Bone marrow (tissue), 2 donors: ENCODE data around the gene PDLIM7.
A peak's percentile ranks its signal among the peaks of the same experiment; 100 is the strongest.
"Not testable (repeated sequence)": the region's sequence is repeated elsewhere in the genome, so short reads cannot be mapped to it uniquely, and the experiment has no call there.

Source experiments
- DNase-seq, 2 donors: peaks; one replicate each; lab custom pipeline; 2025; lab: John Stamatoyannopoulos, UW

Gene PDLIM7, protein sequence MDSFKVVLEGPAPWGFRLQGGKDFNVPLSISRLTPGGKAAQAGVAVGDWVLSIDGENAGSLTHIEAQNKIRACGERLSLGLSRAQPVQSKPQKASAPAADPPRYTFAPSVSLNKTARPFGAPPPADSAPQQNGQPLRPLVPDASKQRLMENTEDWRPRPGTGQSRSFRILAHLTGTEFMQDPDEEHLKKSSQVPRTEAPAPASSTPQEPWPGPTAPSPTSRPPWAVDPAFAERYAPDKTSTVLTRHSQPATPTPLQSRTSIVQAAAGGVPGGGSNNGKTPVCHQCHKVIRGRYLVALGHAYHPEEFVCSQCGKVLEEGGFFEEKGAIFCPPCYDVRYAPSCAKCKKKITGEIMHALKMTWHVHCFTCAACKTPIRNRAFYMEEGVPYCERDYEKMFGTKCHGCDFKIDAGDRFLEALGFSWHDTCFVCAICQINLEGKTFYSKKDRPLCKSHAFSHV

DNA sequence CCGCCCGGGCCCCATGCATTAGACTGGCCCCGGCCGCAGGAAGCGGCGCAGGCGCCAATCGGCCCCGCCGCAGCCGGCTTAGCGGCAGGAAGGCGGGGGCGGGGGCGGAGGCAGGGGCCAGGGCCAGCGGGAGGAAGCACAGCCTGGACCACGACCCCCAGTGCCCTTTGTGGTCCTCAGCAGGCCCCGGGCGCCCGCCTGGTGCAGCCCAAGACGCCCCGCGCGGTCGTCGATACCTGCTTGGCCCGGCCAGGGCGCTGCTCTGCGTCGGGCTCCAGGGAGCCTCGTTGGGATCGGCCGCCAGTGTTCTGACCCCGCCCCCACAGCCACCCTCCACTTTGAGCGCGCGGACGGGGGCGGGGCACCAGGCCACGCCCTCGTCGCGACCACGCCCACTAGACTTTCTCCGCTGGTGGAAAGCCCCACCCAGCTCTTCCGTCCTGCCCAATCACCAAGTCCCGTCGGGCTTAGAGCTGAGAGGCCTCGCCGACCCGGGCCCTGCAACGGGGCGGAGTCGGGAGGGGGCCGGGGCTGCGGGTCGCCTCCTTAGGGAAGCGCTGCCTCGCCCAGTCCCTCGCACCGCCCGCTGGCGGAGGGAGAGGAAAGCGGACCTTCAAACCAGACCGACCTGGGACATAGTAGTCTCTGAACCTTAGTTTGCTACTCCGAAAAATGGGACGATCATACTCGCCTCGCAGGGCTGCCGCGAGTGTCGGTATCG is at the start of gene PDLIM7:
Gene PDLIM7, minus strand, starts transcription at position 313 of the 721 bp plus-strand sequence. CDS start 1,092 bp downstream, outside the sequence.
- DNase-seq: peak; percentile 86 to 96

DNA sequence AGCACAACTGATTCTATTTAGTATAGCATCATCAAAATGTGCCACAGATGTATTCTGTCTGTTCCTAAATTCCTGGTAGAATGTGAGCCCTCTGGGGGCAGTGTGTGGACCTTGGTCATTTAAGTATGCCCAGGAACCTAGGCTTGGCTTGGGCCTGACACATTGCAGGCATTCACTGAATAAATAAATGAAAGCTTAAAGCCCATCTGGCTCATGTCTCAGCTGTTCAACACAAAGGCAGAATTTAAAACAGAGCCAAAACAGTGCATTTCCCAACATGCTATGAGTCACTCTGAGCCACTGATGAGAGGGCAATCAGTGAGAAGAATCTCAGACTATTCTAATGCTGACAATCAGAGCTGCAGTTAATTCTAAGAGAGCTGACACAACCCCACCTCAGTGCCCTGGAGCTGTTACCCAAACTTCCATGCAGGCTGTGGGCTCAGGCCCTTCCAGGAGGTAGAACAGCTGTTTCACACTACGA is 48.9 kb upstream of the PDLIM7 start:
- peak in 1 of 2 donors; percentile 8 for DNase-seq

DNA sequence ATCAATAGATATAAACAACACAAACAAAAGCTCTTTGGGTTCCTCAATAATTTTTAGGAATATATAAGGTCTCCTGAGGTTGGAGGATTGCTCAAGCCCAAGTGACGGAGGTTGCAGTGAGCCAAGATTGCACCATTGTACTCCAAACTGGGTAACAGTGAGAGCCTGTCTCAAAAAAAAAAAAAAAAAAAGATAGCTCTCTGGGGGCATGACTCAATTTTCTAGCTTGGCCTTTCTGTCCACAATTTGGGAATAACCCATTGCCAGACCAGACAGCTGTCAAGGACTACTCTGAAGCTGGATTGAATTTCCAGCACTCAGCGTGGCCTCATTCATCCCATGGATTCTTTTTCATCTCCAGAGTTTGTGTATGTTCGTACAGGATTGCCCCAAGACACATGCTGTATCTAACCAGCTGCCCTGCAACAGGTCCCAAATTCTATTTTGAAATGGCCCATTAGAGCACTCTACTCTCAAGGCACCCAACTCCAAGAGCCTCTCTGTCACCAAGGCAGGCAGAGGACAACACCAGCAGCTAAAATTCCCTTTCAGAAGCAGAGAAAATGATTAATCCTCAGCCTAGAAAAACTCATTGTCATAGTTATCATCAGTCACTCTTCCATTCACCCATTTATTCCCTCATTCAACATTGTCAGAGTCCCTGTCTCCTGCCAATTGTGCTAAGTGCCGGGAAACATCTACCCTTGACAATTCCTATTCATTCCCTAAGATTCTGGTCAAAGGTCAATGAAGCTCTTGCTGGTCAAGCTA is 48.3 kb upstream of the PDLIM7 start:
- peak in 1 of 2 donors; percentile 11 for DNase-seq

DNA sequence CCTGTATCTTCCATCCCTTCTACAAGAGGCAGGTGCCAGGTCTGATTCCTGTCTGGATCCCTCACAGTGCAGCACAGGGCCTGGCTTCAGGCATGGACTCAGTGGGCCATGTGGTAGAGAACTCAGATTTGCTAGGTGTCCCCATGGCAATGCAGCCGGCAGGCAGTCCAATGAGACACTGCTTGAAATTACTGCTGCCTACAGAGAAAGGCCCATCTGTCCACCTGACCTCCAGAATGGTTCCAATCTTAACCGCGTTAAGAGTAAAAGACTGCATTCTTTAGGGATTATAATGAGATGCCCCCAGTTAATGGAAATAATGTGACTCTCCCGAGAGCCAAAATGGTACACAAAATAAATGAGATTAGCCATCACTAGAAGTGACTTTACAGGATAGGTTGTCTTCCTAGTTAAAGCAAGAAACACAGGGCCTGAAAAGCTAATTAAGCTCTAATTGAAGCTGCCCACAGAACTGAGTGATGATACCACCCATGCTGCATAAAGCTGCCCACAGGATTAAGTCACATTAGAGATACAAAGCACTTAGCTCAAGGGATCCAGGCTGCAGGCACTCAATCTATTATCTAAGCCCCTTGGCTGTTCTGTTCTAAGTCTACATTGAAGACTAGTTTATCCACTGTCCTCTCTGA is 45.5 kb upstream of the PDLIM7 start:
- no peak for DNase-seq

DNA sequence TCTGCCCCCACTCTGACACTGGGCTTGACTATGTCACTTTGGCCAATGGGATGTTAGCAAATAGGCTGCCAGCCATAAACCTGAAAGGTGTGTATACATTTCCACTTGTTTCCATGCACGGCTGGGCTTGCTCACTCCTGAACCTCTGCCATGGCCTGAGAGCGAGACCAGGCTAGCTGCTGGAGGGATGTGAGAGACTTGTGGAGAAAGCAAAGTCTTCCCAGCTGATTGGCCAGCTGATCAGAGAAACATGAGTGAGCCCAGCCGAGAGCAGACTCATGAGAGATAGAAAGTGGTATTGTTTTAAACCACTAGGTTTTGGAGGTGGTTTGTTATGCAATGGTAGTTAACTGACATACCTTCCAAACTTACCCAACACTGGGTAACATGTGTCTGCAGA is 43.0 kb upstream of the PDLIM7 start:
- DNase-seq: no peak

DNA sequence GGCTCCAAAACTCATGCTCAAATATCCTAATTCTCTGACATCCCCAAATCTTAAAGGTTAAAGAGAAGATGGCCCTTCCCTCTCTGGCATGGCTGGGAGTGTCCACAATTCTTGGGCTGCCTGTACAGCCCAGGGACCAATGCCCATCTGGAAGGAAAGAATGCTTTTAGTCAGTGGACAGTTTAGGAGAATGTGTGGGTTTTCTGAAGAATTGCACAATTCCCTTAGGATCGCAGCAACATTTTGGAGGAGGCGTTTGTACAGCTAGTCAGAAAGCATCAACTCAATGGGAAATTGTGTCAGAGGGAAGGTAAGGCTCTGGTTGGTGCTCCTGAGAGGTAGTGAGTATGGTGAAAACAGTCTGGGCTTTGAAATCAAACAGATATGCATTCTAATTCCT is 42.0 kb upstream of the PDLIM7 start:
- no peak for DNase-seq

DNA sequence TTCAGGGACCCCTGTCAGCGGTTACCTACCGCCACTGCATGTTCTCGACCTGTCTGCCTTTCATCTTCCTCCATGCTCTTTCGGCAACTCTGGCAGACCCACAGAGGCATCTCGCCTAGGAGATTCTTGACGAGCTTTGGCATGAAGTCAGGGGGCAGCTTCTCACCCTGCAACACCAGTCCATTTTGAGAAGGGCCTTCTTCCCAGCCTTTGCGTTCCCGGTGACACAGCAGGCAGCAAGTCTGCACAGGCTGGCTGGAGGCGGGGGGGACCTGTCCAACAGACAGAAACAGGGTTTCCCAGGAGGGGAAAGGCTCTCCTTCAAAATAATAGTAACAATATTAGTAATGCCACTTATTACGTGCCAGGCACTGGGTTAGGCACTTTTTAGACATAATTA is 41.5 kb upstream of the PDLIM7 start:
- no peak for DNase-seq

DNA sequence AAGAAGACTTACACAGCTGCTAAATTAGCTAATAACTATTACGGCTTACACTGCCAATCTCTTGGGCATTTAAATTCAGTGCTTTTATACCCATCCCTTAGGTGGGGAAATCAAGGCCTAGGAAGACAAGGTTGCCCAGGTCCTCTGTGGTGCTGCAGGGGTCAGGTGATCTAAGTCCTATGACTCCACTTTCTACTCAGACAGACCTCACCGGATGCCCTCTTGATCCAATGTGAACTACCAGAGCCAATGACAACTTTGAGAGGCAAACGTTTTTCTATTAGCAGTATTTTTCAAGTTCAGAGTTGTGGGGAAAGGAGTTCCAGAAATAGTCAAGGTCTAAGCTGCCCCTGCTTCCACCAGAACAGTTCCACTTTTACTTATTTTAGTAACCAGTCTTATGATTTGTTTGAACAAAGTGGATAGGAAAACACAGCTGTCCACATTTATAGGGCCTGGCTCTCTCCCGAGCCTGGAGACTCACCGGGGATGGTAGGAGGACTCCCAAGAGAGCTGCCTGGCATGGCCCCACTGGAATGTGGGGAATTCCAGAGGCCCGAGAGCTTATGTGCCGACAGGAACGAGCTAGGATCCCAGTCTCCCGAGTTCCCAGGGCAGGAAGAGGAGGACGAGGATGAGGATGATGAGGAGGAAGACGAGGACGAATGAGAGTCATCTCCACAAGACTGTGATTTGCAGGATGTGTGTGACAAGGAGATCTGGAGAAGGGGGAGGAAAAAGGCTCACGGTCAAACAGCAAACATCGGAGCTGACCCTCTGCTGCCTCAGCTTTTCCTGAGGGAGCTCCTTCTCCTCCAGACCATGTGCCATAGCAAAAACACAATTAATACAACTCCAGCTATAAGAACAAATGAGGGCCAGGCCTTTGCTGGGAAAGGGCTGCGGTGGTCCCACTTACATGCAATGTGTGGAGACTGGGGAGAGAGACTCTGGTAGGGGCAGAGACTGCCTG is 40.3 kb upstream of the PDLIM7 start:
- DNase-seq: no peak

DNA sequence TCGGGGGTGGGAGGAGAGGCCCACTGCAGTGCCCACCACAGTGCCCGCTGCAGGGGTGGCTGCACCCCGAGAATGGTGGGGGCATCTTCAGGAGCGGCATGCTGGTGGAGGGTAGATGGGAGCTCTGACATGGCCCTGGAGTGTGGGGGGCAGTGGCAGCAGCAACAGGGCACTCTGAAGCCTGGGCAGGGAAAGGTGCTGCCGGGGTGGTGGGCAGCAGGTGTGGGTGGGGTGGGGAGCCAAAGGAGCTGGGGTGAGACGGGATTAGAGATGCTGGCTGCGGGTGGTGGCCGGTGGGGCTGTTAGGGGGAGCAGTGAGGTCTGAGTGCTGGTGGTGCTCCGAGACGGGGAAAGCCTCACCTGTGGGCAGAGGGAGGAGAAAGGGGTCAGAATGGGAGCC is 39.0 kb upstream of the PDLIM7 start:
- no peak for DNase-seq

DNA sequence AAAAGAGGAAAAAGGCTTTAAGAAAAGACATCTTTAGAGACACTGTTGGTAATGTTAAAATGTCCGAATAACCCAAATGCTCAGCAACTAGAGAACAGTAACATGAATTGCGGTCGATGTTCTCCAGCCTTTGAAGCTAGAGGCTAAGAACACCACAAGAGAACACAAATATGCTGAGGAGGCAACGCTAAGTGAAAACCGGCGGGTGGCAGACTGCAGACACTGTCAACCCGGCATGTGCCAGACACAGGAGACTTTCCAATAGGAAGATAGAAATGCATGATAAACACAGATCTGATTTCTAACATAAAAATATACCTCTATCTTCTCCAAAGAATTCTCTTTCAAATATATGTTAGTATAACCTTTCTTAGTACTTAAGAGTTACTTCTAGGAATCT is 37.7 kb upstream of the PDLIM7 start:
- DNase-seq: no peak

DNA sequence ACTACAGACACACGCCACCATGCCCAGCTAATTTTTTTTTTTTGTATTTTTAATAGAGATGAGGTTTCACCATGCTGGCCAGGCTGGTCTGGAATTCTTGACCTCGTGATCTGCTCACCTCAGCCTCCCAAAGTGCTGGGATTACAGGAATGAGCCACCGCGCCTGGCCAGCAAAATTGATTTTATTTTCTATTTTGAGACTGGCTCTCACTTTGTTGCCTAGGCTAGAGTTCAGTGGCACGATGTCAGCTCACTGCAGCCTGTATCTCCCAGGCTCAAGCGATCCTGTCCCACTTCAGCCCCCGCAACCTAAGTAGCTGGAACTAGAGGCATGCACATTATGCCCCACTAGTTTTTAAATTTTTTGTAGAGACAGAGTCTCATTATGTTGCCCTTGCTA is 37.0 kb upstream of the PDLIM7 start:
- DNase-seq: not testable (repeated sequence)

DNA sequence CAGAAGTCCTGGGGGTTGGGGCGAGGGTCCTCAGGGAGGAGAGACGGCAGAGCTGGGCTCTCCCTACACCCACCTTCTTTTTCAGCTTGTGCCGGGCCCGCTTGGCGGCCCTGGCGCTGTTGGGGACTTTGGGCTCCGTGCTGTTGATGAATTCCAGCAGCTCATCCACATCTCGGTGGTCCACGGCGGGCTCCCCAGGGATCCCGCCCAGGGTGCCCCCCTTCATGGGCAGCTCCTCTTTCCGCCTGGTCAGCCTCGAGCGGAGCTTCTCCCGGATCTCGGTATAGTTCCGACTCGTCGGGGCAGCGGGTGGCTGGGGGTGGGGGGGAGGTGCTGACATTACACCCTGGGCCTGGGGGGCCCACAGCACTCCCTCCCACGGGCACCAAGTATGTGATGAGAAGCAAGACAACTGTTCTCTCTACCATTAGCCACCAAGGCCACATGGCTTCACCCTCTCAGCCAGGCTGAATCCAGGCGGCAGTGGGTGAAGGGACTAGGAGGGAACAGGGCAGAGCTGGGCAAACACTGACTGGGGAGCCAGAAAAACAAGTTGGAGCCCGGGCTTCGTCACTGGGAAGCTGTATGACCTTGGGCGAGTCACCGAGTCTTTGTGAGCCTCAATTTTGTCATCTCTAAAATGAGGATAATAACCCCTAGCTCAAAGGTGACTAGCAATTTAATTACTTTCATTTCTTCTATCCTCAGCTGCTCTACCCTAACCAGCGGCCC is 34.0 kb upstream of the PDLIM7 start:
- no peak for DNase-seq

DNA sequence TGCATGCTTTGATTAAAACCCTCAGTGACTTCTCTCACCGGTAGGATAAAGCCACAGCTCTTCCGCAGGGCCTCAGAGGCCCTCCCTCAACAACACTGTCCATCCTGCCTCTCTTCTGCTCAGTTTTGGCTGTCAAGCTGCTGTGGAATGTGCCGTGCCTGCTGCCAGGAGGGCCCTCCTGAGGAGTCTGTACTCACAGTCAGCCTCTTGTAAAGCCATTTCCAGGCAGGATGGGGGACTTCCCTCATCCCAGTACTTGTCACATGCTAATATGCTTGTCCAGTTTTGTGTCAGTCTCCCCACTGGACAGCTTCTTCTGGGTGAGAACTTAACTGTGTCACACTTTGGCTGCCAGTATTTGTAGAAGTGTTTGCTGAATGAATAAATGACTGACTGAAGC is 33.2 kb upstream of the PDLIM7 start:
- no peak for DNase-seq

DNA sequence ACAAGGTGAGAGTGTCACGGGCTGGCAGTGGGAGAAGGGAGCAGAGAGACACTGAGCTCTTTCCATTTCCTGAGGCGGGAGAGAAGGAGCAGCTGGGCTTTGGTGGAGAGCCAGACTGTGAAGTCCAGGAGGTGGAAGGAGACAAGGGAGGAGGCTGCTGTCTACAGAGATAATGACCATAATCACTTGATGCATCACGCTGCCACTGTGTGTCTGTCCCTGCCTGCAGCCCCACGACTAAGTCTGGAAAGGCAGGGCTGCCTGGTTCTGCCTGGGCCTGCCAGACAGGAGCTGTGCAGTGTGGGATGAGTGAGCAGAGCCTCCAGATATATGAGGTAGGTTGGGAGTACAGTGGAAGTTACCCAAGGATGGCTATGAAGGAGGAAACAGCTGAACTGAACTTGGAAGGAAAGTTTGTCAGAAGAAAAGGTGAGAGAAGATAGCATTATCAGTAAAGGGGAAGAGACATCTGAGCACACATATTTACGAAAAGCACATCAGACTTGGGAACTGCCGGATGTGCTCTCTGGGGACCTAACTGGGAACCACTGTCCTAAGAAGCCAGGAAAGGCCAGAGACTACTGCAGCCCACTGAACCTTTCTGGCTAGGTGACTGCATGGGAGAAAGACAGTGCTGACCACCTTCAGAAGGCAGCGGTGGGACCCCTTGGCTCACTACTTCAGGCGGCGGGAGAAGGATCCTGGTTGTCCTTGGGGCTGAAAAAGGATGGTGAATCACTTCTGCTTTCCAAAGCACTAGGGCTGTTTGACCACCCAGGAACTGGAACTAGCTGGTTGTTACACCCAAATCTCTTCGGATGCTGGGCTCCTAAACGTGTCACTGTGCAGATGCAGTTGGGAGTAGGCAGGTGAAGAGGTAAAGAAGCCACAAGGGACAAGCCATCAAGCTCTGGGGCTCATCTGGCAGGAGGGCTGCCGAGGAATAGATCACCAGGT is 32.1 kb upstream of the PDLIM7 start:
- DNase-seq: no peak

DNA sequence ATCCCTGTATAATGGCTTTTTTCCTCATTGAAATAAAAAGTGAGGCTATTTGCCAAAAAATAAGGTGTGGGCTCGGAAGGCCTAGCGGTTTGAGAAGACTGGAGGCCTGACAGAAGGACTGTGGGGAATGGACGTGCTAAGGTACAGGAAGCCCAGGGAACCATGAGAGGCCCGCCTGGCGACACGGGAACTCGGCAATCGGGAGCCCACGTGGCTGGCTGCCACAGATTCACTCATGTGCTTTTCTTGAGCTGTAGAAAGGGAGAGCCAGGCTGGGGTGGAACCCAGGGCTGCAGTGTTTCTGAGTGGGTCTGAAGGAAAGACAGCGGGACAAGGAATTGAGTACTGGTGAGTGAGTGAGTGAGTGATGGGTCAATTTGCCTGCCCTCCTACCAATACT is 31.2 kb upstream of the PDLIM7 start:
- no peak for DNase-seq

DNA sequence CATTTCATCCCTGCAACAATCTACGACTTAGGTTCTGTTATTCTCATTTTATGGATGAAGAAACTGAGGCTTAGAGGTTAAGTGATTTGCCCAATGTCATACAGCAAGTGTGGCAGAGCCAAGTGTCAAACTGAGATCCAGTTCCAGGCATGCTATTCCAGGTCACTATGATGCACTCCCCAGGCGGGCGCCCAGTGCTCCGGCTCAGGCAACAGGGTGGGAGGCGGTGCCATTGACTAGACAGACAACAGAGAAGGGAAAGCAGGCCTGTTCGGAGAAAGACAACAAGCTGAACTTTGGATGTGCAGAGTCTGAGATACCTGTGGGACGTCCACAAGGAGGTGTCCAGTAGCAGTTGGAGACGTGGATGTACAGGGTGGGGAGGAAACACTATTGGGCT is 30.2 kb upstream of the PDLIM7 start:
- no peak for DNase-seq

DNA sequence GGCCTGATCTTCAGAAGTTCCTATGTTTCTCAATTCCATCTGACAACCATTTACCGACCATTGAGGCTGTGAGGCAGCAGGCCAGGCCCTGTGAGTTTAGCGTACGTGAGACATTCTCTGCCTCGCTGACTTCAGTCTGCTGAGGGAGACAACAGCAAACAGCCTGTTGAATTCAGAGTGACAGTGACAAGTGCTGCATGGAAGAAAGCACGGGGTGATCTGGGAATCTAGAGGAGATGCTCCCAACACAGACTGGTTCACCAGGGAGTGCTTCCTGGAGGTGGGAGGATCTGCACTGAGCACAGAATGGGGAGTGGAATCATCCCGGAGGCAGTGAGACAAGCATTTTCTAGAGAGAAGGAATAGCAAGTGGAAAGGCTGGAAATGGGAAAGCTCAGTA is 29.4 kb upstream of the PDLIM7 start:
- no peak for DNase-seq

DNA sequence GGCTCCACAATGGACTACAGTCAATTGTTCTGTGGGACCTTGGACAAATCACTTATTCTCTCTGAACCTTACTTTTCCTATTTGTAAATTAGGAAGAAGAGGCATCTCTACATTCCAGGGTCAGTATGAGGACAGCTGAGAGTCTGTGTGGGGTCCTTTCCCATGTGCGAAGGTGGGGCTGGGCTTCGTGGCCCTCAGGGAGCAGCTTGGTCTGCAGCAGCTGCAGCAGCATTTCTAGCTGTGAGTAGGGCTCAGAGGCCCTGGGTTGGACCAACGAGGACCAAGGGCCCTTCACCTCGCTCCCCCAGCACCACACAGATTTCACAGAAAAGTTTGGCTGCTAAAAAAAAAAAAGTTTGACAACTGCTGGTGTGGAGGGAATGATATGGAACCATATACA is 28.8 kb upstream of the PDLIM7 start:
- no peak for DNase-seq
